Measurements from ENCODE around the gene PAIP2B. TPM values are rescaled to one million over a fixed set of nuclear protein-coding genes. Genes with fewer than 3 reads are reported as not detected.
A peak's percentile ranks its signal among the peaks of the same experiment; 100 is the strongest.

PAIP2B gene
- total and polyA plus RNA-seq, 2 of the 13 experiments (the other 11 are each of a cell fraction or from before 2014, with no cell fraction given), result 0.16 to 0.29 TPM

GRCh38 chr2:71190656-71191569, 36.0 kb downstream of the PAIP2B start:
- no peaks in the 10 kb centered on the region for H3K4me1 ChIP-seq (ENCODE audit: insufficient read depth, low read length)
- no peak overlapping the region for H2AFZ ChIP-seq (ENCODE audit: low read length)
- H3K4me2 ChIP-seq (ENCODE audit: low read depth, low read length), result no peak overlapping the region
- H3K79me2 ChIP-seq (ENCODE audit: insufficient read depth, low read length), result no peaks in the 10 kb centered on the region
- H4K20me1 ChIP-seq (ENCODE audit: insufficient read depth, low read length), result no peaks in the 10 kb centered on the region
- intact Hi-C loops (cut with micrococcal nuclease; ENCODE audit: unreplicated experiment), result no loop called here
- H3K4me3 ChIP-seq (replicated peaks in 1 of 3; ENCODE audit: insufficient read depth in 1 of 3, low read depth in 2 of 3, low read length in 3 of 3), result no peak overlapping the region
- WGBS (ENCODE audit: low lambda C conversion rate), result 32% methylated on average over 3 of the region's 3 CpGs
- no TSS peak for BruUV-seq (replicated peaks)
- H3K36me3 ChIP-seq (replicated peaks in 1 of 2; ENCODE audit: control insufficient read depth in 1 of 2, insufficient read depth in 2 of 2, low read length in 2 of 2), result no peaks in the 10 kb centered on the region
- 0 out of 5 replicates have a peak, but pooled peaks cover 0 to 3% of the 10 kb centered on the region in 2 experiments for H3K27me3 ChIP-seq (ENCODE audit: control insufficient read depth in 1 of 2, insufficient read depth in 2 of 2, low read length in 2 of 2)
- H3K9me3 ChIP-seq (ENCODE audit: low read length), result no peaks in the 10 kb centered on the region
- DNase-seq (ENCODE audit: low spot score) (peak; percentile 13), ATAC-seq (peak; percentile 71), FAIRE-seq (no peak)
- in situ Hi-C loops (cut with HindIII; ENCODE audit: extremely low pct_ligation_motif_present, low pct_unique_long_range_greater_than_20kb), result no loop called here
- ChIA-PET POLR2A (no interaction called here), CTCF (ENCODE audit: low intra/inter-chr PET ratio, low total read pairs) (interaction anchor here (1.2 kb wide), 1 partner anchor 91 kb away, joined by 4 read pairs; no protein-coding TSS in a partner anchor)
- no peak overlapping the region for H3K9ac ChIP-seq (ENCODE audit: insufficient read depth, low read depth, low read length)
- H3K27ac ChIP-seq (ENCODE audit: extremely low read length, insufficient read depth, low read length), result no peak overlapping the region
- TF ChIP-seq CEBPB (IDR thresholded peaks at IDR 0.05; ENCODE audit: borderline replicate concordance, low read depth, low read length), result 0 out of 2 replicates have a peak, but pooled peaks have one; percentile 7
- TF ChIP-seq HOXA5 (CRISPR knock-in tag; IDR thresholded peaks at IDR 0.05), result no peak
- TF ChIP-seq MLX (CRISPR knock-in tag; IDR thresholded peaks at IDR 0.05), result no peak
- TF ChIP-seq CEBPG (CRISPR knock-in tag; IDR thresholded peaks at IDR 0.05), result 0 out of 2 replicates have a peak, but pooled peaks have one; percentile 19
- TF ChIP-seq WIZ (CRISPR knock-in tag; IDR thresholded peaks at IDR 0.05), result no peak
- TF ChIP-seq POLR2A (IDR thresholded peaks at IDR 0.05; ENCODE audit: insufficient read depth in 1 of 2, low read depth in 2 of 2, low read length in 2 of 2), result no peak
- TF ChIP-seq ZMYM3 (CRISPR knock-in tag; IDR thresholded peaks at IDR 0.05), result no peak
- no peak for TF ChIP-seq HMGXB3 (CRISPR knock-in tag; IDR thresholded peaks at IDR 0.05; ENCODE audit: borderline replicate concordance)
- no peak for TF ChIP-seq HNRNPH1 (optimal IDR thresholded peaks at IDR 0.05; ENCODE audit: low read depth, low read length)
- no peak for TF ChIP-seq FOXP4 (CRISPR knock-in tag; IDR thresholded peaks at IDR 0.05)
- TF ChIP-seq ZNF343 (CRISPR knock-in tag; IDR thresholded peaks at IDR 0.05), result no peak
- TF ChIP-seq PHF8 (CRISPR knock-in tag; IDR thresholded peaks at IDR 0.05), result no peak
- TF ChIP-seq NFIC (IDR thresholded peaks at IDR 0.05; ENCODE audit: low read length), result no peak
- TF ChIP-seq SMC3 (IDR thresholded peaks at IDR 0.05; ENCODE audit: low read length), result peak; percentile 7; the same call in 1 of the 2 replicates
- no peak for TF ChIP-seq ZNF276 (CRISPR knock-in tag; IDR thresholded peaks at IDR 0.05; ENCODE audit: low read depth)
- peak; percentile 64 for TF ChIP-seq STAG1 (CRISPR knock-in tag; IDR thresholded peaks at IDR 0.05)
